CD4-positive, CD25-positive, alpha-beta regulatory T cell (primary cell): ENCODE data around the gene HIC1. TPM values are rescaled to one million over a fixed set of nuclear protein-coding genes. Genes with fewer than 3 reads are reported as not detected.

Experiments used
- ATAC-seq, 2 donors: fragments of 150-1000 bp; cut with Tn5 transposase; one replicate each; pipeline ENCODE4 v1.10.0; 2021; ENCODE audit warnings: low read depth in 2 of 2, moderate number of reproducible peaks in 2 of 2, moderate library complexity in 1 of 2
- DNase-seq, 3 donors: peaks; one replicate each; pipeline versions ENCODE4 v3.0.0 to v3.0.0-alpha.2; 2012 to 2022; ENCODE audit warnings: mixed read lengths in 1 of 3
- H3K27ac ChIP-seq: one replicate; pipeline ENCODE4 v1.7.0; 2013; ENCODE audit warnings: mild to moderate bottlenecking, low read length; ENCODE audit not compliant: insufficient read depth, poor library complexity, severe bottlenecking
- H3K27me3 ChIP-seq: one replicate; pipeline ENCODE4 v1.7.0; 2013; ENCODE audit warnings: low read length; ENCODE audit not compliant: control insufficient read depth, insufficient read depth
- H3K36me3 ChIP-seq: one replicate; pipeline ENCODE4 v1.7.0; 2013; ENCODE audit warnings: mild to moderate bottlenecking, low read length, moderate library complexity; ENCODE audit not compliant: control insufficient read depth, insufficient read depth
- H3K4me1 ChIP-seq: 2 replicates; pipeline ENCODE4 v1.7.0; 2013; ENCODE audit warnings: mild to moderate bottlenecking, low read length; ENCODE audit not compliant: insufficient read depth, control insufficient read depth, poor library complexity, severe bottlenecking
- H3K4me3 ChIP-seq: one replicate; pipeline ENCODE4 v1.7.0; 2013; ENCODE audit warnings: low read depth, mild to moderate bottlenecking, low read length, moderate library complexity
- H3K9me3 ChIP-seq, 2 experiments: 1 replicate in 1 of 2; 2 replicates in 1 of 2; pipeline ENCODE4 v1.7.0; 2013; ENCODE audit warnings: low read length in 2 of 2, mild to moderate bottlenecking in 1 of 2, moderate library complexity in 1 of 2; ENCODE audit not compliant: control insufficient read depth in 2 of 2
- H3K27ac Mint-ChIP-seq, 3 donors: one replicate each; pipeline ENCODE4 v1.8.0; 2020 to 2022; ENCODE audit warnings: mild to moderate bottlenecking in 3 of 3, mixed read lengths in 3 of 3, moderate library complexity in 2 of 3
- H3K27me3 Mint-ChIP-seq: one replicate; pipeline ENCODE4 v1.8.0; 2022; ENCODE audit warnings: mild to moderate bottlenecking, mixed read lengths
- H3K36me3 Mint-ChIP-seq: one replicate; pipeline ENCODE4 v1.8.0; 2020; ENCODE audit warnings: mixed read lengths
- H3K4me1 Mint-ChIP-seq, 4 donors: one replicate each; pipeline ENCODE4 v1.8.0; 2020 to 2022; ENCODE audit warnings: mixed read lengths in 4 of 4, mild to moderate bottlenecking in 1 of 4
- H3K4me3 Mint-ChIP-seq, 4 donors: one replicate each; pipeline ENCODE4 v1.8.0; 2020 to 2022; ENCODE audit warnings: mild to moderate bottlenecking in 4 of 4, mixed read lengths in 4 of 4, moderate library complexity in 3 of 4
- H3K9me3 Mint-ChIP-seq, 7 donors: one replicate each; pipeline ENCODE4 v1.8.0; 2020 to 2022; ENCODE audit warnings: mixed read lengths in 7 of 7, mild to moderate bottlenecking in 3 of 7, moderate library complexity in 2 of 7
- polyA plus RNA-seq, 4 donors: library from polyadenylated mRNA; unstranded; fragments of 300-500 nt; fragmentation: Illumina TruSeq; gene quantifications; one replicate each; pipeline ENCODE4 v1.2.3, GENCODE V29; 2021
- total RNA-seq: library from RNA; stranded (reverse); gene quantifications from one replicate; pipeline ENCODE4 v1.2.3, GENCODE V29; 2022

Gene HIC1
- total and polyA plus RNA-seq, 5 donors from 2014 or later = 0.14 to 1.3 (median 0.64) TPM; not detected in 1

- Histone ChIP-seq H3K4me1 (peaks cover 7% of the 10 kb centered on the region), H3K36me3 (peaks cover 43% of the 10 kb centered on the region), H3K27ac (no peak overlapping the region), H3K27me3 (no peaks in the 10 kb centered on the region), H3K9me3 (no peaks in the 10 kb centered on the region), H3K4me3 (no peak overlapping the region)
- no peak for ATAC-seq
- Mint-ChIP-seq H3K36me3 (peaks cover 51% of the 10 kb centered on the region), H3K4me3 (no peak overlapping the region), H3K27ac (no peak overlapping the region), H3K4me1 (peaks cover 0 to 9% (median 7%) of the 10 kb centered on the region in 4 donors), H3K27me3 (peaks cover 11% of the 10 kb centered on the region), H3K9me3 (no peaks in the 10 kb centered on the region)
- no peak for DNase-seq
Measured at GRCh38 chr17:2075336-2076086, 20.6 kb downstream of the HIC1 start.

GRCh38 chr17:2076087-2076984 is 21.4 kb downstream of the HIC1 start:
- Mint-ChIP-seq H3K27me3 (peaks cover 5% of the 10 kb centered on the region), H3K36me3 (peaks cover 53% of the 10 kb centered on the region), H3K4me1 (peaks cover 0 to 3% (median 1%) of the 10 kb centered on the region in 4 donors), H3K27ac (no peak overlapping the region), H3K4me3 (peak overlapping the region in 1 of 4 donors; percentile 17), H3K9me3 (no peaks in the 10 kb centered on the region)
- no peaks in the 10 kb centered on the region for H3K9me3 ChIP-seq
- no peaks in the 10 kb centered on the region for H3K4me1 ChIP-seq
- no peaks in the 10 kb centered on the region for H3K27me3 ChIP-seq
- no peak overlapping the region for H3K4me3 ChIP-seq
- ATAC-seq = no peak
- no peak overlapping the region for H3K27ac ChIP-seq
- DNase-seq = no peak
- H3K36me3 ChIP-seq = peaks cover 49% of the 10 kb centered on the region

- H3K9me3 ChIP-seq = no peaks in the 10 kb centered on the region
- Mint-ChIP-seq H3K9me3 (no peaks in the 10 kb centered on the region), H3K36me3 (peaks cover 57% of the 10 kb centered on the region), H3K27me3 (peaks cover 5% of the 10 kb centered on the region), H3K4me1 (peaks cover 0 to 2% (median 1%) of the 10 kb centered on the region in 4 donors), H3K4me3 (peak overlapping the region in 1 of 4 donors; percentile 18), H3K27ac (no peak overlapping the region)
- ATAC-seq = no peak
- H3K27ac ChIP-seq = no peak overlapping the region
- no peak overlapping the region for H3K4me3 ChIP-seq
- no peaks in the 10 kb centered on the region for H3K4me1 ChIP-seq
- no peak for DNase-seq
- H3K36me3 ChIP-seq = peaks cover 53% of the 10 kb centered on the region
- H3K27me3 ChIP-seq = no peaks in the 10 kb centered on the region
Measured at GRCh38 chr17:2077040-2077439, 22.1 kb downstream of the HIC1 start.

- ATAC-seq = no peak
- H3K9me3 Mint-ChIP-seq = no peaks in the 10 kb centered on the region
- no peaks in the 10 kb centered on the region for H3K27me3 Mint-ChIP-seq
- Histone ChIP-seq H3K36me3 (peaks cover 58% of the 10 kb centered on the region), H3K9me3 (no peaks in the 10 kb centered on the region), H3K4me3 (no peak overlapping the region), H3K27me3 (no peaks in the 10 kb centered on the region), H3K4me1 (no peaks in the 10 kb centered on the region), H3K27ac (no peak overlapping the region)
- H3K4me3 Mint-ChIP-seq = no peak overlapping the region
- no peak for DNase-seq
- peaks cover 0 to 4% (median 2%) of the 10 kb centered on the region in 4 donors for H3K4me1 Mint-ChIP-seq
- H3K27ac Mint-ChIP-seq = no peak overlapping the region
- peaks cover 70% of the 10 kb centered on the region for H3K36me3 Mint-ChIP-seq
Measured at GRCh38 chr17:2081564-2081963, 26.7 kb downstream of the HIC1 start.

DNA sequence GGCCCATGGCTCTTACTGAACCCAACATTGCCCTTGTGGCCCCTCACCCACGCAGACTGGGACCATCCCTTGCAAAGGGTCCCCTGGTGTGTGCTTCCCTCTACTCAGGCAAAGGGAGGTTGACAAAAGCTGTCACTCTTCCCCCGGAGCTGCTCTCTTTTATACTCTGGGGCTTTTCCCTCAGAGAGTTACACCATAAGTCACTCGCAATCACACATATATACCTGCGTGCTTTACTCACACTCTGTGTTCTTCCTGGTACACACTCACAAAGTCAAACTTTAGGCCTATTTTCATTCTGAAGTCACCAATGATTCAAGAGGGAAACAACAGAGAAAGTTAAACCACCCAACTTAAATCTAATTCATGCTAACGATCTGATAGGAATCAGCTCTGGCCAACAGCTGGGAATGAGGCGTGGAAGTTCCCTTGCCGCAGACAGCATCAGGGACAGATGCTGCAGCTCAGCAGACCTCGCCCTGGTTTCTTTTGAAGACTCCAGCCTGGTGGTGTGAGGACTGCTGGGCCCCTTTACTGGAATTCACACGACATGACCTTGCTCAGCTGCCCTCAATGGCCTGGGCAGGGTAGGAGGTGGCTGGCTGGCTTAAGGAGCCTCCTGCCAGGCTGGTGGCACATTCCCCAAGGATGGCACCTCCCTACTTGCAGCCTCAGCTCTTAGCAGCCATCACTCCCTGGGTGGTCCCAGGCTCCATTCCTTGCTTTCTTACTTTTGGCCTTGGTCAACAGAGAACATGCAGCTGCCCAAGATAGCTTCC is 27.3 kb downstream of the HIC1 start:
- Histone ChIP-seq H3K27ac (no peak overlapping the region), H3K27me3 (no peaks in the 10 kb centered on the region), H3K36me3 (peaks cover 52% of the 10 kb centered on the region), H3K4me3 (no peak overlapping the region), H3K9me3 (no peaks in the 10 kb centered on the region), H3K4me1 (no peaks in the 10 kb centered on the region)
- H3K36me3 Mint-ChIP-seq = peaks cover 72% of the 10 kb centered on the region
- DNase-seq (no peak), ATAC-seq (no peak)
- no peak overlapping the region for H3K4me3 Mint-ChIP-seq
- no peaks in the 10 kb centered on the region for H3K27me3 Mint-ChIP-seq
- H3K9me3 Mint-ChIP-seq = no peaks in the 10 kb centered on the region
- H3K27ac Mint-ChIP-seq = no peak overlapping the region
- H3K4me1 Mint-ChIP-seq = peaks cover 0 to 5% (median 3%) of the 10 kb centered on the region in 4 donors

GRCh38 chr17:2083613-2084035 is 28.7 kb downstream of the HIC1 start:
- Mint-ChIP-seq H3K9me3 (no peaks in the 10 kb centered on the region), H3K36me3 (peaks cover 63% of the 10 kb centered on the region), H3K27ac (peak overlapping the region in 1 of 3 donors; percentile 80), H3K4me1 (peaks cover 0 to 19% (median 10%) of the 10 kb centered on the region in 4 donors), H3K4me3 (peak overlapping the region in 1 of 4 donors; percentile 60), H3K27me3 (no peaks in the 10 kb centered on the region)
- H3K27ac ChIP-seq = no peak overlapping the region
- H3K4me1 ChIP-seq = peaks cover 10% of the 10 kb centered on the region
- no peaks in the 10 kb centered on the region for H3K27me3 ChIP-seq
- no peak for DNase-seq
- H3K4me3 ChIP-seq = no peak overlapping the region
- no peaks in the 10 kb centered on the region for H3K9me3 ChIP-seq
- peaks cover 41% of the 10 kb centered on the region for H3K36me3 ChIP-seq
- ATAC-seq = peak in 1 of 2 donors; percentile 24

- peaks cover 0 to 24% (median 14%) of the 10 kb centered on the region in 4 donors for H3K4me1 Mint-ChIP-seq
- no peak overlapping the region for H3K27ac ChIP-seq
- H3K36me3 ChIP-seq = peaks cover 37% of the 10 kb centered on the region
- H3K27me3 Mint-ChIP-seq = no peaks in the 10 kb centered on the region
- no peak overlapping the region for H3K4me3 ChIP-seq
- no peaks in the 10 kb centered on the region for H3K9me3 Mint-ChIP-seq
- H3K27ac Mint-ChIP-seq = peak overlapping the region in 2 of 3 donors; percentile 9 to 52
- ATAC-seq = no peak
- no peak for DNase-seq
- H3K4me1 ChIP-seq = peaks cover 16% of the 10 kb centered on the region
- peaks cover 59% of the 10 kb centered on the region for H3K36me3 Mint-ChIP-seq
- no peaks in the 10 kb centered on the region for H3K9me3 ChIP-seq
- no peaks in the 10 kb centered on the region for H3K27me3 ChIP-seq
- H3K4me3 Mint-ChIP-seq = peak overlapping the region in 1 of 4 donors; percentile 60
Measured at GRCh38 chr17:2084036-2084765, 29.3 kb downstream of the HIC1 start.
